GM21360 (cell line): Measurements from ENCODE around the gene AXIN2.

Source experiments
- ATAC-seq: cut with Tn5 transposase; IDR thresholded peaks from one replicate; pipeline ENCODE4 v1.9.1; 2021; ENCODE audit warnings: mild to moderate bottlenecking, moderate library complexity; ENCODE audit not compliant: unreplicated experiment

AXIN2 gene

GRCh38 chr17:65554553-65555223 is 6.8 kb downstream of the AXIN2 start:
- no peak for ATAC-seq

DNA sequence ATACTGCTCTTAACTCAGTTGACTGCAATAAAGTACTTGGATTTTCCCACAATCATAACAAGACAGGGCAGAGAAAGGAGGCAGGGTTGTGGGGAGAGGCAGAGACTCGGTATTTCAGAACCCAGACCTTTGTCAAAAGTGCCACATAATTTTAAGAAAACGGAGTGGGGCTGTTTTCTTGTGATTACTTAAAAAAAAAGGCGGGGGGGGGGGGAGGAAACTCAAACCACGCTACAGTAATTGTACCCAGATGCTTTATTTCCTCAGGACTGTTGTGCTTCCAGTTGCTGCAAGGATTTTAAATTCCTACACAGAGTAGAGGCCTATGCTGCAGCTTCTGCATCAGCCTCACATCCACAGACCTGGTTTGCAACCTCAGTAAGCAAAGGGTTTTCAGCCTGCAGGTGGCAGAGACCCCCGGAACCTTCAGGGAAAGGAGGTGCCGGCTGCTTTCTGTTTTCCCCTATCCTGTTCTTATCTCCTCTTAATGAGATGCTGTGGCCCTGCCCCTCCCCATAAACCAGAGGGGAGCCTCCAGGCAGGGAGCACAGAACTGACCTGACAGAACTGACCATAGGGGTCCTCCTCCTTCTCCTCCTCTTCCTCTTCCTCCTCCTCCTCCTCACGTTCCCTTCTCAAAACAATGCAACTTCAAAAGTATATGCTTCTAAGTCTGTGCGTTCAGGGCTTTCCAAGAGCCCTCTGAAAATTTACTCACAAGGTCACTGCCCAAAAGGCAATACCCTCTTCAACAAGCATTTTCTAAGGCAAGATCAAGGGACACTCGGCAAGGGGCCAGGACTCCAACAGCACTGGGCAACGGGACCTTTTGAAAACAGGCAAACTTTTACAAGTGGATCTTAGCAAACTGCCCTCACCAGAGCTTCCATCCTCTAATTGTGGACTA is 7.5 kb downstream of the AXIN2 start:
- no peak for ATAC-seq

GRCh38 chr17:65553009-65553645 is 8.3 kb downstream of the AXIN2 start:
- ATAC-seq: no peak

- ATAC-seq: no peak
Observed at GRCh38 chr17:65552214-65552613, 9.2 kb downstream of the AXIN2 start.

GRCh38 chr17:65551267-65552040 is 10.0 kb downstream of the AXIN2 start:
- no peak for ATAC-seq

GRCh38 chr17:65550758-65551157 is 10.7 kb downstream of the AXIN2 start:
- no peak for ATAC-seq

DNA sequence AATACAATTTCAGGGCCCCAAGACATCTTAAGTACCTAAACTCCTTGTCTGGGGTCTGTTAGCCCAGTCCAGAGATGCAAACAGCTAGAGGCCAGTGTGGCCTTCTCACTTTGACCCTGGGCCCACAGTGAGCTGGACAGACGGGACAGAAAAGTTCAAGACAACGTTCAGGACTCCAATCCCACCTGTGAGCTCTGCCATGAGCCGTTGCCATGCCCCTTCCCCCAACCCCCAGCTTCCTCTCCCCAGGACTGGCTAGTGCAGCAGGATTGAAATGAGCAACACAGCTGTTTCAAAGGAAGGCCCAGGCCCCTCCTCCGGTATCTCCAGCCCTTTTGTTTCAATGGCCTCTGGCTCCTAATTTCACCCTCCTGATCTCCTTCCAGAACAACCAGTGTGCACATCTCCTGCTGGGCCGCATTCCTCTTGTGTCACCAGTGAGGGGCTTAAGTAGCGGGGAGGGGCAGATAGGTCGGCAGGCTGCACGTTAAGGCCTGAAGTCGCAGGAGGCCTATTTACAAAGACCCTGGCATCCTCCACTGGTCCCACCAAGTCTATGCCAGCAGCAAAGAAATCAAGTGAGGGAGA is 11.3 kb downstream of the AXIN2 start:
- ATAC-seq: no peak

- ATAC-seq: no peak
Observed at GRCh38 chr17:65548269-65548969, 13.0 kb downstream of the AXIN2 start.

GRCh38 chr17:65547253-65547670 is 14.2 kb downstream of the AXIN2 start:
- no peak for ATAC-seq

DNA sequence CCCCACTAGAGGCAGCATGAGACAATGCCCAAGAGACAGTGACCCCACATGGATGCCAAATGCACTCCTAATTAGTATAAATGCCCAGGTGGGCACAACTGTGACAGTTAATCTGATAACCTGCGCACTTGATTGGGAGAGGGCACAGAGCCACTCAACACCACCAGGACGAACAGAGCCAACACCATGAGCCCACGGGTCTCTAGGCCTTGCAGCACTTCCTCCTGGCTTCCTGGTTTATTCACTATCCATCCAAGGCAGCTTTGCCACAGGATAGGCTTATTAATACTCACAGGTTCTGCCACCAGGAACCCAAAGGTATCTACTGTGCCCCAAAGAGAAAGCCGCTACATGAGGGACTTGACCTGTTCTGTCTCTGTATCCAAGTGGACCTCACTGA is 14.9 kb downstream of the AXIN2 start:
- no peak for ATAC-seq

GRCh38 chr17:65545705-65546523 is 15.5 kb downstream of the AXIN2 start:
- no peak for ATAC-seq

GRCh38 chr17:65544672-65545071 is 16.8 kb downstream of the AXIN2 start:
- ATAC-seq: no peak

- ATAC-seq: no peak
Observed at GRCh38 chr17:65542610-65543009, 18.8 kb downstream of the AXIN2 start.

DNA sequence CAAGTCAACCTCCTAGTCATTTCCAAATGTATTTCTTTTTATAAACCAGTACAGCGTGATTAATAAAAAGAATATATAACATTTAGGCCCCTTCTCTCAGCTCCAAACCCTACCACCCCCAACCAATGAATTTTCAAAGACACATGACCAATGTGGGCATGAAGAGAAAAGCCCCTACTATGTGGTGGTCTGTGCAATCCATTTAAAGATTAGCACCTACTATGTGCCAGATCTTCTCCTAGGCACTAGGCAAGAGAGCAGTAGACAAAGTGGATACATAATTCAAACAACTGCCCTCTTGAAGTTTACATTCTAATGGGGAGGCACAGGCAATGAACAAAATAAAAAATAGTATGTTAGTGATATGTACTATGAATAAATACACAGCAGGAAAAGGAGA is 19.4 kb downstream of the AXIN2 start:
- ATAC-seq: no peak

GRCh38 chr17:65541453-65541852 is 20.0 kb downstream of the AXIN2 start:
- no peak for ATAC-seq

GRCh38 chr17:65539630-65540266 is 21.7 kb downstream of the AXIN2 start:
- ATAC-seq: no peak

DNA sequence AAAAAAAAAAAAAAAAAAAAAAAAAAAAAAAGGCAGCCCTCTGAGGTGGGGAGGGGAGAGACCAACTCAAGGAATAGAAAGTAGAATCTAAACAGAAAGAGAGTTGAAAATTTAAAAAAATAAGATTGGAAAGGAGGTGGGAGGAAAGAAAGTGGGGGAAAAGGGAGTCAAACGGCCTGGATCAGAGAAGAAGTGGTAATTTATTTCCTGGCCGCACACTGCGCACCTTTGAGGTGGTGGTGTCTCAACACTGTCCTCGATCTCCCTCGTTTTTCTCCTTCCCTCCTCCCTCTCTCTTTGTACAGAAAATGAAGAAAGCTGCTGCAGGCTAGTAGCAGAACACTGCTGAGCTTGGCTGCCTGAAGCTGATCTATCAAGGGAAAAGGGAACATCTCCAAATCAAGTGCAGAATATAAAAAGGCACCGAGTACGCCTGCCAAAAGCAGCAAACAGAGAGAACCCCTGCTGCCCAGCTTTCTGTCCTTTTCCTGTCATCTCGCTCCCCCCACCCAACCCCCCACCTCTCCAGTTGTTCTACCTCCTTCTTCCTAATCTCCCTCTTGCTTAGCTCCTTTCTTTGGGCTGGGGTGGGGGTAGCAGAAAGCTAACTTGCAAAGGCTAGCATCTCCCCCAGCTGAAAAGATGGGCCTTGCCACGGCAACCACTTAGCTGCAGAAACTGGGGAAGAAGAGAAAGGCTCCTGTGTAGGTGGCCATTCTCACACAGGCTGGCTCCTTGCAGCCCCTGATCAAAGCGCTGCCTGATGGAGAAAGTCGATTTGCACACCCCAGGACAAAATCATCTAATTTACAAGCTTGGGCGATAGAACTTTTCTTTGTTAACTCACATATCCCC is 22.5 kb downstream of the AXIN2 start:
- ATAC-seq: no peak
